Caki2 (cell line): ENCODE measurements around the gene ARHGAP1. TPM values are rescaled to one million over a fixed set of nuclear protein-coding genes. Genes with fewer than 3 reads are reported as not detected.

Experiments
- DNase-seq: peaks from one replicate; pipeline ENCODE4 v3.0.0-alpha.2; 2015; ENCODE audit warnings: low read depth
- in situ Hi-C: cut with HindIII; loops from 2 replicates; pipeline ENCODE4 v1.10.0; 2016; ENCODE audit warnings: low sequenced_read_pairs, low pct_unique_long_range_greater_than_20kb, mixed read lengths
- total RNA-seq: library from RNA; depleted of rRNA; stranded (reverse); fragments of >200 nt; shearing (Covaris generic); gene quantifications from 2 replicates; pipeline ENCODE4 v1.2.3, GENCODE V29; 2014; ENCODE audit warnings: low replicate concordance; rRNA removed

Gene ARHGAP1
- total RNA-seq: 6.1 and 9.4 TPM in 2 replicates

DNA sequence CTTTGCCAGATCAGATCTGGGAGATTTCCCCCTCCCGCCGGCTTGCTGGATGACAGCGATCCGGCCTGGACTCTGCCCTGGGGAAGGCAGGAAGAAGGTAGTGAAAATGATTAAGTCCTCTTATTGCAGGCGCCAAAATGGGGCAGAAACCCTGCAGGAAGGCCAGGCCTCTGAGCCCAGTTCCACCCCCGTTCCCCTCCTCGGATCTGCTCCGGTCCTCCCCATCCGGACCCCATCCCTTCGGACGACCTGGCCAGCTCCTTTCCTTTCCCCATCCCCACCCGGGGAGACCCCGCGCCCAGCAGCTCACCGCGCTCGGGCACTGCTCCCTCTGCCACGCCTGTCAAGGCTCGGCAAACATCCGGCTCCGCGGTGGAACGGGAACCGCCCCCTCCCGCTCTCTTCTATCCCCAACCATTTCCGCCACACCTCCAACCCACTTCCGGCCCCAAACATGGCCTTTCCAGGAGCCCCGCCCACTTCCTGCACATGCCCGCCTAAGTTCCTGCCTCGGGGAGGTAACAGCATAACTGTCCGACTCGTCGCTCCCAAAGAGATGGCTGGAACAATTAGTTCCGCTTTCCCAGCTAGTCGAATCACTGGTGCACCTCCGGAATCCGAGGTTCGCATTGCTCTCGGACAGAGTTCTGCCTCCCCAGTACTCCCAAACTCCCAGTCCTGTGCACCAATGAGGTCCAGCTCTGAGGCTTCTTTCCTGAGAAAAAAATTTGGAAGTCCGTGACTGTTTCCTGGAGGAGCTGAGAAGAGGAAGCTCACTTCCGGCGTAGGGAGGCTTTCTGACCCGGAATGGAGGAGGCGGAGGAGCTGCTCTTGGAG, at the start of gene ARHGAP1, which contains the start of gene ZNF408:
Gene ARHGAP1 (minus strand): TSS at position 379 of the 837 bp plus-strand sequence. CDS start 4,512 bp downstream, outside the sequence.
Gene ZNF408 (plus strand): TSS at position 791 of the 837 bp plus-strand sequence. CDS start 17 bp downstream, at position 808.
- in situ Hi-C loops: no loop called here
- peak; percentile 94 for DNase-seq

DNA sequence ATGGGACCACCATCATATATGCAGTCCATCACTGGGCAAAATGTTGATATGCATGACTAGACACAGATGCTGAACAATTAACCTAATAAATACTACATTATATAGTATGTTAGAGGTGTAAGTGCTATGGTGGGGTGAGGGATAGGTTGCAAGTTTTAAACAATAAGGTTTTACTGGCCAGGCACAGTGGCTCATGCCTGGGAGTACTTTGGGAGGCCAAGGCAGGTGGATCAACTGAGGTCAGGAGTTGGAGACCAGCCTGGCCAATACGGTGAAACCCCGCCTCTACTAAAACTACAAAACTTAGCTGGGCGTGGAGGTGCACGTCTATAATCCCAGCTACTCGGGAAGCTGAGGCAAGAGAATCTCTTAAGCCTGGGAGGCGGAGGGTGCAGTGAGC, 46.7 kb upstream of the ARHGAP1 start:
- DNase-seq: no peak
- in situ Hi-C loops: no loop called here

DNA sequence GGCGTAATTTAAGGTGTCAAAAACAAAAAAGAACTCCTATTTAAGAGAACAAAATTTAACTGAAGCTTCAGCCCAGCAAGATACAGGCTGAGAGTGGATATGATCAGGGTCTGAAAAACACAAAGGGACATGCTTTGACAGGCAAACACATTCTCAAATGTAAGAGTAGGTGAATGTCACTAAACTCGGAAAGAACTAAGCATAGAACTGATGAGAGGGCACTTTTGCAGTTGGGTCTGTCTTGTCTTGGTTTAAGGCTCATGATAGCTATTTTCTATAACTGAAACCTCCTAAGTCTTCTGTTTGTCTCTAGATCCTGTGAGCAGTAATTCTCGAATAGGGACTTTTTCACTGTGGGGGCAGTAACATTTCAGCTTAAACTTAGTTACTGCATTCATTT, 45.6 kb upstream of the ARHGAP1 start:
- in situ Hi-C loops: no loop called here
- no peak for DNase-seq

GRCh38 chr11:46745328-46745727, 44.9 kb upstream of the ARHGAP1 start:
- in situ Hi-C loops: no loop called here
- DNase-seq: no peak

- no peak for DNase-seq
- in situ Hi-C loops: no loop called here
These were observed 43.4 kb upstream of the ARHGAP1 start for GRCh38 chr11:46743693-46744339.

GRCh38 chr11:46743043-46743442, 42.6 kb upstream of the ARHGAP1 start:
- in situ Hi-C loops: no loop called here
- no peak for DNase-seq

DNA sequence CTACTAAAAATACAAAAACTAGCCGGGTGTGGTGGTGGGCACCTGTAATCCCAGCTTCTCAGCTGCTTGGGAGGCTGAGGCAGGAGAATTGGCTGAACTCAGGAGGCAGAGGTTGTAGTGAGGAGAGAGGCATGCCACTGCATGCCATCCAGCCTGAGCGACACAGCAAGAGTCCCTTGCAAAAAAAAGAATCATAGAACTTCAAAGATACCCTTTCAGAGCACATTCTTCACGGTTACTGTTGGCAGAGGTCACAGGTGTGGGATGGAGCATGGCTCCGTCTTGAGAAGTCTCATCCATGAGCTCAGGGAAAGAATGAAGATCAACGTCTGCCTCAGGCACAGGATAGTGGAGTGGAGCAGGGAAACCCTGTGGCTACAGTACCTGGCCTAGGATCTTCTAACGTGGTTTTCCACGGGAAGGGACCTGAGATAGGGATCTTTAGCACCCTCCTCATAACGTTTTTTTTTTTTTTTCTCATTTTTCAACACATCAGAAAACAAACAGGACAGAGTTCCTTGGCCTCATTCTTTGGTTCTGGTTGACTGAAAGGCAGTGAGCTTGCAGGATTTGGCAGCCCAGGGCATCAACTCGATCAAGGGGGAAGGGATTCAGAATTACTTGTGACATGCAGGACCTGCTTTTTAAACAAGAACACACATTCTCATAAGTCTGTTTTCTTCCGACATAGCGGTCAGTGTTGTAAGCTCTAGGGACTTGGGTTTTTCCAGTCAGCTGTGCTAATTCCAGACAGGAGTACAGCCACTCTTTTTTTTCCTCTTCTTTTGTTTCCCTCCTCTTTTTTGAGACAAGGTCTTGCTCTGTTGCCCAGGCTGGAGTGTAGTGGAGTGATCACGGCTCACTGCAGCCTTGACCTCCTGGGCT, 41.4 kb upstream of the ARHGAP1 start:
- in situ Hi-C loops: no loop called here
- DNase-seq: no peak

DNA sequence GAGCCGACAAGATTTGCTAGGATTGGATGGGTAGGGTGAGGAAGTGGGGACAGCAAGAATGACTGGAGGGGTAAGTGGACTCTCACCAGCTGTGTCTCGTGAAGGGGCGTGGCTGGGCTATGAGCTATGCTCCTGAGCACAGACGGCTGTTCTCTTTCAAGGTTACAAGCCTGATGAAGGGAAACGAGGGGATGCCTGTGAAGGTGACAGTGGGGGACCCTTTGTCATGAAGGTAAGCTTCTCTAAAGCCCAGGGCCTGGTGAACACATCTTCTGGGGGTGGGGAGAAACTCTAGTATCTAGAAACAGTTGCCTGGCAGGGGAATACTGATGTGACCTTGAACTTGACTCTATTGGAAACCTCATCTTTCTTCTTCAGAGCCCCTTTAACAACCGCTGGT, 38.5 kb upstream of the ARHGAP1 start:
- in situ Hi-C loops: no loop called here
- no peak for DNase-seq

GRCh38 chr11:46737699-46738098, 37.3 kb upstream of the ARHGAP1 start:
- no peak for DNase-seq
- in situ Hi-C loops: no loop called here

GRCh38 chr11:46736615-46737014, 36.2 kb upstream of the ARHGAP1 start:
- DNase-seq: no peak
- in situ Hi-C loops: no loop called here

DNA sequence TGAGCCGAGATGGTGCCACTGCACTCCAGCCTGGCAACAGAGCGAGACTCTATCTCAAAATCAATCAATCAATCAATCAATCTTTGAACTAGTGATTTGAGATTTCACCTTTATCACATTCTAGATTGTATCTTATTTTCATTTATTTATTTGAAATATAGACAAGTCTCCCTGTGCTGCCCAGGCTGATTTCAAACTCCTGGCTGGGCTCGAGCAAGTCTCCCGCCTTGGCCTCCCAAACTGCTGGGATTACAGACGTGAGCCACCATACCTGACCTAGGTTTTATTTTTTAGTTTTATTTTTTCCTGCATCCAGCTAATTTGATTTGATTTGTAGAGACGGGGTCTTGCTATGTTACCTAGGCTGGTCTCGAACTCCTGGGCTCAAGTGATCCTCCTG, 35.7 kb upstream of the ARHGAP1 start:
- DNase-seq: no peak
- in situ Hi-C loops: no loop called here

- no peak for DNase-seq
- in situ Hi-C loops: no loop called here
These were observed 32.8 kb upstream of the ARHGAP1 start for GRCh38 chr11:46733234-46733633.

DNA sequence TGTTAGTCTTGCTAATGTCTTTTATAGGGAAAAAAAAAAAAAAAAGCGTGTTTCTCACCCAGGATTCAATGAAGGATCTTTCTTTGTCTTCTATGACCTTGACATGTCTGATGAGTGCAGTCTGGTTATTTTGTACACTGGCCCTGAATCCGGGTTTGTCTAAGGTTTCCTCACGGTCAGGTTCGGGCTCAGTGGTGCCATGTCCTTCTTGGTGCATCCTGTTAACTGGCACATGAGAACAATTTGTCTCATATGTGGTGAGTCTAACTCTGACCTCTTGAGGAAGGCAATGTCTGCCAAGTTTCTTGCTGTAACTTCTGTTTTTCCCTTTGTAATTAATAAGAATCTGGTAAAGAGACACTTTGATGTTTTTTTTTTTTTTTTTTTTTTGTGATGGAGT, 31.1 kb upstream of the ARHGAP1 start:
- in situ Hi-C loops: no loop called here
- DNase-seq: no peak

GRCh38 chr11:46729110-46730027, 28.9 kb upstream of the ARHGAP1 start:
- in situ Hi-C loops: no loop called here
- DNase-seq: no peak

GRCh38 chr11:46728659-46729040, 28.2 kb upstream of the ARHGAP1 start:
- in situ Hi-C loops: no loop called here
- no peak for DNase-seq

DNA sequence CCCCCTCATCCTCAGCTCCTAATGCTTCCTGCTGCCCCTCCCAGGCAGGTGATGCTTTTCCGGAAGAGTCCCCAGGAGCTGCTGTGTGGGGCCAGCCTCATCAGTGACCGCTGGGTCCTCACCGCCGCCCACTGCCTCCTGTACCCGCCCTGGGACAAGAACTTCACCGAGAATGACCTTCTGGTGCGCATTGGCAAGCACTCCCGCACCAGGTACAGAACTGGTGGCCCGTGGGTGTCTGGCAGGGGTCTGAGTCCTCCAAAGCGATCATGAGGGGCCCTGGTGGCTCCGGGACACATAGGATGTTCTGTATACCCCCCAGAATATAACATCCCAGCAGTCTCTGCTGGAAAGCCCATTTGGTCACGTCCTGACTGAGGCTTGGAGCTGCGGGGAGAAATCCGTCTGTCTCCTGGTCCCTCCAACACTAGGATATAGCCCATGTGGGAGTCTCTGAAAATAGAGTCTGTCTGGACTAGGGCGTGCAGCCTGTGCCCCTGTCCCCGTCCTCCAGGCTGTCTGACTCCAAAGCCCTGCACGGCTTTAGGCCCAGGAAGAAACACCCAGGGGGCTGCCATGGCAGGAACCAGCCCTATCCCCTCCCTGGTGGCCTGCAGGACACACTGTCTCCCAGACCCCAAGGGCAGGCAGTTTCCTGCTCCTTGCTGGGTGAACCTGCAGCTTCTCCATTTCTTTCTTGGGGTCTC, 27.7 kb upstream of the ARHGAP1 start:
- in situ Hi-C loops: no loop called here
- DNase-seq: no peak

DNA sequence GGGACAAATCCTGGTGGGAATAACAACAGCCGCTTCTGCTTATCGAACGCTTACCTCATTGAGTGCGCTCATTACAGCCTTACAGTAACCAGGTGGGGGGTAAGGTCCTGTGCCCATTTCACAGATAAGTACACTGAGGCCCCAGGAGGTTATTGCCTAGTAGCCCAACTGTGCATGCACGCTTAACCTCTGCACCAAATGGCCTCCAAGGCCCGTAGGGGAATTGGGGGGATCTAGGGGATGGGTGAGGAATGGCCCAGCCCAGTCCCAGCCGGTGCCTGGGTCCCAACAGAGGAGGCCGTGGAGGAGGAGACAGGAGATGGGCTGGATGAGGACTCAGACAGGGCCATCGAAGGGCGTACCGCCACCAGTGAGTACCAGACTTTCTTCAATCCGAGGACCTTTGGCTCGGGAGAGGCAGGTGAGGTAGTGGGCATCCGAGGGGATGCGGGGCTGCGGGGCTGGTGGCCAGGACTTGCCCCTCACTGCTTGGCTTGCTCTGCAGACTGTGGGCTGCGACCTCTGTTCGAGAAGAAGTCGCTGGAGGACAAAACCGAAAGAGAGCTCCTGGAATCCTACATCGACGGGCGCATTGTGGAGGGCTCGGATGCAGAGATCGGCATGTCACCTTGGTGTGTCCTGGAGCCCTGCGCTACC, 25.9 kb upstream of the ARHGAP1 start:
- no peak for DNase-seq
- in situ Hi-C loops: no loop called here
